Activated CD8-positive, alpha-beta T cell treated with anti-CD3 and anti-CD28 coated beads for 36 hours (primary cell): ENCODE measurements around the gene TMEM41B. TPM values are rescaled to one million over a fixed set of nuclear protein-coding genes. Genes with fewer than 3 reads are reported as not detected.
A peak's percentile ranks its signal among the peaks of the same experiment; 100 is the strongest.
"Not testable (repeated sequence)": the region's sequence is repeated elsewhere in the genome, so short reads cannot be mapped to it uniquely, and the experiment has no call there.

ENCODE experiments used
- ATAC-seq: fragments of 200-7000 bp; cut with Tn5 transposase; one replicate; pipeline ENCODE4 v1.10.0; 2021; ENCODE audit warnings: mild to moderate bottlenecking, moderate library complexity
- CTCF ChIA-PET: fragments of 350-600 bp; sonication (Branson Sonifier 250); formaldehyde crosslinking; loops from one replicate; lab custom pipeline; 2021; ENCODE audit warnings: antibody characterized with exemption; lab: Charles Lee
- POLR2A ChIA-PET: fragments of 350-600 bp; sonication (Branson Sonifier 250); formaldehyde crosslinking; loops from one replicate; lab custom pipeline; 2021; ENCODE audit warnings: antibody characterized with exemption; lab: Charles Lee
- DNase-seq: peaks from one replicate; pipeline ENCODE4 v3.0.0-alpha.2; 2020
- H3K27ac Mint-ChIP-seq: one replicate; pipeline ENCODE4 v1.8.0; 2021; ENCODE audit warnings: mild to moderate bottlenecking, mixed read lengths
- H3K27me3 Mint-ChIP-seq: one replicate; pipeline ENCODE4 v1.8.0; 2021; ENCODE audit warnings: mixed read lengths
- H3K36me3 Mint-ChIP-seq: one replicate; pipeline ENCODE4 v1.8.0; 2021; ENCODE audit warnings: low read depth, mixed read lengths
- H3K4me1 Mint-ChIP-seq: one replicate; pipeline ENCODE4 v1.8.0; 2021; ENCODE audit warnings: low read depth, mixed read lengths
- H3K4me3 Mint-ChIP-seq: one replicate; pipeline ENCODE4 v1.8.0; 2021; ENCODE audit warnings: mild to moderate bottlenecking, moderate library complexity, mixed read lengths
- H3K9me3 Mint-ChIP-seq: one replicate; pipeline ENCODE4 v1.8.0; 2021; ENCODE audit warnings: mixed read lengths
- intact Hi-C: fragments of 100-400 bp; cut with micrococcal nuclease; formaldehyde crosslinking; loops from one replicate; pipeline ENCODE4 v1.10.0; 2022
- total RNA-seq, 2 experiments: library from RNA; stranded (reverse); gene quantifications; one replicate each; pipeline ENCODE4 v1.2.3, GENCODE V29; 2021
- TF ChIP-seq, protein P1 (sequence below): fragments of 200-600 bp; IDR thresholded peaks from one replicate; pipeline ENCODE4 v1.8.0; 2022; ENCODE audit warnings: antibody characterized with exemption, mild to moderate bottlenecking

TMEM41B gene, protein sequence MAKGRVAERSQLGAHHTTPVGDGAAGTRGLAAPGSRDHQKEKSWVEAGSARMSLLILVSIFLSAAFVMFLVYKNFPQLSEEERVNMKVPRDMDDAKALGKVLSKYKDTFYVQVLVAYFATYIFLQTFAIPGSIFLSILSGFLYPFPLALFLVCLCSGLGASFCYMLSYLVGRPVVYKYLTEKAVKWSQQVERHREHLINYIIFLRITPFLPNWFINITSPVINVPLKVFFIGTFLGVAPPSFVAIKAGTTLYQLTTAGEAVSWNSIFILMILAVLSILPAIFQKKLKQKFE
- 10 to 100 TPM; 20.4 to 23.0 TPM for total RNA-seq

DNA sequence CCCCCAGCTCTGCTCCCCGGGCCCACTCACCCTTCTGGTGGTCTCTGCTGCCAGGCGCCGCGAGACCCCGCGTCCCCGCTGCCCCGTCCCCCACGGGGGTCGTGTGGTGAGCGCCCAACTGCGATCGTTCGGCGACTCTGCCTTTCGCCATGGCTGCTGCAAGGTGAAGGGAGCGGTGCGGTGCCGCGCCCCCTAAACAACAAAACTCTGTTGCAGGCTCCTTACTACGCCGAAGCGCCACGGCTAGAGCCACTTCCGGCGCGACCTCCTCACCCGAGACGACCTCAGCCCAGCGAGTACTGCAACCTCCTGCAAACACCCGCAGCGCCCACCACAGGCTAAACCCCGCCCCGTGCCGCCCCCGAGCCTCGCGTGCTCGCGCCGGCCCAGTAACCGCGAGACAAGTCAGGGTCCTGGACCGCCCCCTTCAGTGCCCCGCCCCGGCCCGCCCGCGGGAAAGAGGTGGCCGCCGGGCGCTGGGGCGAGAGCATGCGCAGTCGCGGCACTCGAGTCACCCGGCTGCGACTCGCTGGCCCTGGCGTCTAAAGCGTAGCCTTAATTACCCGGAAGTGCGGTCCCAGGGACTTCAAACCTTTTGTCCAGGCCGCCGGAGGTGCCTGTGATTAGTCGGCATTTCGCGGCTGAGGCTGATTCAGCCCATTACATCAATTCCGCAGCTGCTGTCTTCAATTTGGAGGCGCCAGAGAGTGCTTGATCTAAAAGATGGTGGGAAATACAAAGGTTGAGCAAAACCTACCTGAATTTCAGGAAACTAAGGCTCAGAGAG, at the start of gene TMEM41B:
Gene TMEM41B (minus strand): TSS at position 303 of the 787 bp plus-strand sequence. CDS start 152 bp downstream, at position 151.
- H3K9me3 Mint-ChIP-seq, result no peaks in the 10 kb centered on the region
- ChIA-PET CTCF (interaction anchor here (0.5 to 2.0 kb wide), 7 partner anchors 8 to 1395 kb away, joined by 3 to 9 read pairs (median 3); partner anchors contain the start of gene IPO7), POLR2A (interaction anchor here (1.0 to 3.6 kb wide), 9 partner anchors 32 to 147 kb away, joined by 3 to 19 read pairs (median 7); partner anchors contain the start of genes DENND5A, IPO7 and ZNF143)
- peaks cover 8% of the 10 kb centered on the region for H3K36me3 Mint-ChIP-seq
- TF ChIP-seq, protein P1, sequence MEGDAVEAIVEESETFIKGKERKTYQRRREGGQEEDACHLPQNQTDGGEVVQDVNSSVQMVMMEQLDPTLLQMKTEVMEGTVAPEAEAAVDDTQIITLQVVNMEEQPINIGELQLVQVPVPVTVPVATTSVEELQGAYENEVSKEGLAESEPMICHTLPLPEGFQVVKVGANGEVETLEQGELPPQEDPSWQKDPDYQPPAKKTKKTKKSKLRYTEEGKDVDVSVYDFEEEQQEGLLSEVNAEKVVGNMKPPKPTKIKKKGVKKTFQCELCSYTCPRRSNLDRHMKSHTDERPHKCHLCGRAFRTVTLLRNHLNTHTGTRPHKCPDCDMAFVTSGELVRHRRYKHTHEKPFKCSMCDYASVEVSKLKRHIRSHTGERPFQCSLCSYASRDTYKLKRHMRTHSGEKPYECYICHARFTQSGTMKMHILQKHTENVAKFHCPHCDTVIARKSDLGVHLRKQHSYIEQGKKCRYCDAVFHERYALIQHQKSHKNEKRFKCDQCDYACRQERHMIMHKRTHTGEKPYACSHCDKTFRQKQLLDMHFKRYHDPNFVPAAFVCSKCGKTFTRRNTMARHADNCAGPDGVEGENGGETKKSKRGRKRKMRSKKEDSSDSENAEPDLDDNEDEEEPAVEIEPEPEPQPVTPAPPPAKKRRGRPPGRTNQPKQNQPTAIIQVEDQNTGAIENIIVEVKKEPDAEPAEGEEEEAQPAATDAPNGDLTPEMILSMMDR, result no peak
- DNase-seq (peak; percentile 99), ATAC-seq (peak; percentile 94)
- H3K4me1 Mint-ChIP-seq, result peaks cover 26% of the 10 kb centered on the region
- intact Hi-C loops, result loop anchor here (5.0 kb wide), 1 partner anchor 47 kb away; the partner anchor contains the start of gene DENND5A
- H3K27me3 Mint-ChIP-seq, result peaks cover 8% of the 10 kb centered on the region
- H3K27ac Mint-ChIP-seq, result peak within 1 kb of the TSS; percentile 98
- peak within 1 kb of the TSS; percentile 97 for H3K4me3 Mint-ChIP-seq

DNA sequence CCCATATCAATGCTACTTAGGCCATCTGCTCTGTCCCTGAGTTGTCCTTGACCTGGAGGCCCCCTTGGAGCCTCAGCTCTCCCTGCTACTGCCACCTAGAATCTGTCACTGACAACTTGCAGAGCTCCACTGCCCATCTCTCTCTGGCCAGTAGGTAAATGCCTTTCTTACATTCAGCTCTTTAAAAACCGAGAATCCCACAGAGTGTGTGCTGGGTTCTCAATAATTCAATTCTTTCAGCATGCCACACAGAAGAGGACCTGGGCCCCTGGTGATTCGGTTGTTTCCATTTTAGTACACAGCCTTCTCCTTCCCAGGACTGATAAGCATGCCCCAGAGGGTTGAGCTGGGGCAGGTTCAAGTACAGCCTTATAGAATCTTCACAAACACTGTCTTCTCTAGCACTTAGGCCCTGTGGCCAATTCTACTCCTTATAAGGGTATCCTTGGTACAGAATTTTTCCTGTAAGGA, 48.0 kb upstream of the TMEM41B start:
- H3K36me3 Mint-ChIP-seq, result no peaks in the 10 kb centered on the region
- H3K27ac Mint-ChIP-seq, result peak overlapping the region; percentile 52
- ATAC-seq (no peak), DNase-seq (no peak)
- ChIA-PET CTCF (no interaction called here), POLR2A (interaction anchor here (0.6 to 3.3 kb wide), 3 partner anchors 11 to 47 kb away, joined by 3 to 13 read pairs (median 12); partner anchors contain the start of genes IPO7 and TMEM41B)
- intact Hi-C loops, result no loop called here
- no peak overlapping the region for H3K4me3 Mint-ChIP-seq
- H3K27me3 Mint-ChIP-seq, result no peaks in the 10 kb centered on the region
- no peaks in the 10 kb centered on the region for H3K9me3 Mint-ChIP-seq
- TF ChIP-seq, protein P1, result no peak
- H3K4me1 Mint-ChIP-seq, result peaks cover 28% of the 10 kb centered on the region

DNA sequence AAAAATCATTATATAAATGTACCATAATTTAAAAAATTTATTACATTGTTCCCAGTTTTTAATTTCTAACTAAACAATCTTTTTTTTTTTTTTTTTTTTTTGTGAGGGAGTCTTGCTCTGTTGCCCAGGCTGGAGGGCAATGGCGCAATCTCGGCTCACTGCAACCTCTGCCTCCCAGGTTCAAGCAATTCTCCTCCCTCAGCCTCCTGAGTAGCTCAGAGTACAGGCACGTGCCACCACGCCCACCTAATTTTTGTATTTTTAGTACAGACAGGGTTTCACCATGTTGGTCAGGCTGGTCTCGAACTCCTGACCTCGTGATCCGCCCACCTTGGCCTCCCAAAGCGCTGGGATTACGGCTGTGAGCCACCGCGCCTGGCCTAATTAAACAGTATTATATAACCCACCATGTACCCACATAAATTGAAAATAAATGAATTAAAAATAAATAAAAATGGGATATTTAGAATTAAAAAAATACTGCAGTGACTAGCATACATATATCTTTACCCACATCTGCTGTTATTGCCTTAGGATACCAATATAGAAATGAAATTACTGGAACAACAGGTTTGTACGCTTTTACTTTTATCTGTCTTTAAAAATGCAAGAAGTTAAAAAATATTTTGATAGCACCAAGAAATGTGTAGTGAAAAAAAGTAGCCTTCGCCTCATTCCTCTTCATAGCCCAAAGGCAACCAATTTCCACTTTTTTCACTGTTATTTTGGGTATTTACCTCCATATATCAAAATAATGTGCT, 46.6 kb upstream of the TMEM41B start:
- intact Hi-C loops, H3K27me3 Mint-ChIP-seq, DNase-seq, CTCF ChIA-PET, H3K9me3 Mint-ChIP-seq, H3K36me3 Mint-ChIP-seq, H3K4me3 Mint-ChIP-seq, H3K27ac Mint-ChIP-seq, POLR2A ChIA-PET, ATAC-seq: not testable (repeated sequence)
- H3K4me1 Mint-ChIP-seq, result peaks cover 28% of the 10 kb centered on the region

- POLR2A ChIA-PET, result no interaction called here
- intact Hi-C loops, result no loop called here
- TF ChIP-seq, protein P1, result no peak
Observed at GRCh38 chr11:9357041-9357440, 42.6 kb upstream of the TMEM41B start.

GRCh38 chr11:9351321-9351881, 37.0 kb upstream of the TMEM41B start:
- Mint-ChIP-seq H3K36me3 (no peaks in the 10 kb centered on the region), H3K4me3 (no peak overlapping the region), H3K4me1 (peaks cover 6% of the 10 kb centered on the region), H3K27ac (no peak overlapping the region), H3K27me3 (no peaks in the 10 kb centered on the region), H3K9me3 (no peaks in the 10 kb centered on the region)
- ATAC-seq (no peak), DNase-seq (no peak)
- ChIA-PET CTCF (no interaction called here), POLR2A (no interaction called here)
- TF ChIP-seq, protein P1, result no peak
- intact Hi-C loops, result no loop called here

More at GRCh38 chr11:9357041-9357440, 42.6 kb upstream of the TMEM41B start:
- peaks cover 5% of the 10 kb centered on the region for H3K4me1 Mint-ChIP-seq
- ATAC-seq (no peak), DNase-seq (no peak)
- no peak overlapping the region for H3K27ac Mint-ChIP-seq
- H3K36me3 Mint-ChIP-seq, result no peaks in the 10 kb centered on the region
- H3K27me3 Mint-ChIP-seq, result no peaks in the 10 kb centered on the region
- no peaks in the 10 kb centered on the region for H3K9me3 Mint-ChIP-seq
- CTCF ChIA-PET, result no interaction called here
- H3K4me3 Mint-ChIP-seq, result no peak overlapping the region

GRCh38 chr11:9347779-9348178, 33.4 kb upstream of the TMEM41B start:
- intact Hi-C loops, H3K27me3 Mint-ChIP-seq, H3K9me3 Mint-ChIP-seq, H3K4me3 Mint-ChIP-seq, H3K36me3 Mint-ChIP-seq, H3K4me1 Mint-ChIP-seq, H3K27ac Mint-ChIP-seq, DNase-seq, ATAC-seq: not testable (repeated sequence)
- ChIA-PET POLR2A (interaction anchor here (0.6 to 2.6 kb wide), 2 partner anchors 38 to 686 kb away, joined by 3 to 13 read pairs; partner anchors contain the start of gene IPO7), CTCF (interaction anchor here (0.9 kb wide), 1 partner anchor 9 kb away, joined by 4 read pairs; no protein-coding TSS in a partner anchor)
